Measurements from ENCODE around the gene TEX19. TPM values are rescaled to one million over a fixed set of nuclear protein-coding genes. Genes with fewer than 3 reads are reported as not detected.

TEX19 gene
- total and polyA plus RNA-seq, 10 of the 15 experiments (the other 5 are each of a cell fraction or from before 2014, with no cell fraction given), result 0.03 to 0.32 (median 0.13) TPM; not detected in 3

DNA sequence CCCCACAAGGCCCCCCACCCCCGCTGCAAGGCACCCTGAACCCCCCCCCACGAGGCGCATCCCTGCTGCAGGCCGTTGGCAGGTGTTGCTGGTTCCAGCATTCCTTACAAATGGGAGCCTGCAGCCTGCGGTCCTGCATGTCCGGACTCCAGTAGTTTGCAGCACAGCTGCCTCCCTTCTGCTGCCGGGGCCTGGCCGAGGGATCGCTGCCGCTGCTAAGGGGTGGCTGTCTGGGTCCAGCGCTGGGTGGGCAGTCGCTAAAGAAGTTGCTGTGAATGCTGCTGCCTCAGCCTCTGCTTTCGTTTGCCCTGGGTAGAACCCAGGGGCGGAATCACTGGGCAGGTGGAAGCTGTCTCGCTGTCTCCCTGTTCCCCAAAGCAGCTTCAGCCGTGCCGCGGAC lies 24.4 kb downstream of the TEX19 start:
- no peak for ATAC-seq
- Histone ChIP-seq H3K27ac (ENCODE audit: control insufficient read depth, insufficient read depth) (no peak overlapping the region), H3K36me3 (ENCODE audit: control insufficient read depth in 2 of 2, insufficient read depth in 2 of 2, low read length in 1 of 2) (no peaks in the 10 kb centered on the region), H3K79me2 (ENCODE audit: control insufficient read depth, insufficient read depth, low read length) (no peaks in the 10 kb centered on the region), H4K20me1 (ENCODE audit: control insufficient read depth, insufficient read depth) (no peaks in the 10 kb centered on the region), H3K9ac (ENCODE audit: control insufficient read depth, insufficient read depth, low read length) (no peak overlapping the region), H3K4me1 (ENCODE audit: control insufficient read depth, insufficient read depth, low read length) (no peaks in the 10 kb centered on the region), H3K27me3 (replicated peaks in 1 of 2; ENCODE audit: control insufficient read depth in 2 of 2, insufficient read depth in 2 of 2, low read length in 1 of 2) (no peaks in the 10 kb centered on the region), H3K4me3 (no peak overlapping the region), H2AFZ (ENCODE audit: control insufficient read depth, low read depth, low read length) (no peak overlapping the region), H3K9me3 (replicated peaks; ENCODE audit: control insufficient read depth, insufficient read depth, low read length) (no peaks in the 10 kb centered on the region), H3K4me2 (ENCODE audit: control insufficient read depth, insufficient read depth) (no peak overlapping the region)
- in situ Hi-C loops (cut with MboI), result no loop called here
- RAD21 ChIA-PET (ENCODE audit: unreplicated experiment), result no interaction called here
- no peak for FAIRE-seq
- POLR2A ChIA-PET, result no interaction called here
- no TSS peak for BruUV-seq (replicated peaks)
- DNase-seq (ENCODE audit: low read depth, low spot score), result no peak
- SMC1A ChIA-PET (ENCODE audit: uncharacterized antibody, unreplicated experiment), result no interaction called here
- CTCF ChIA-PET, result no interaction called here
- WGBS (ENCODE audit: insufficient coverage, insufficient replicate concordance, low lambda C conversion rate, missing lambda C conversion rate), result 76% methylated on average over 18 of the region's 18 CpGs
- intact Hi-C loops (cut with micrococcal nuclease; ENCODE audit: unreplicated experiment), result no loop called here
- no peak for TF ChIP-seq CHD2 (IDR thresholded peaks at IDR 0.05; ENCODE audit: borderline replicate concordance, low read depth, low read length)
- TF ChIP-seq BCLAF1 (IDR thresholded peaks at IDR 0.05), result no peak
- no peak for TF ChIP-seq EP300 (IDR thresholded peaks at IDR 0.05; ENCODE audit: borderline replicate concordance in 1 of 2, control insufficient read depth in 1 of 2, low read depth in 2 of 2, low read length in 2 of 2)
- no peak for TF ChIP-seq ZZZ3 (IDR thresholded peaks at IDR 0.05; ENCODE audit: control insufficient read depth, insufficient read length, low read depth)
- TF ChIP-seq FOS (IDR thresholded peaks at IDR 0.05; ENCODE audit: borderline replicate concordance, extremely low read depth, insufficient read length), result no peak
- TF ChIP-seq POLR2A (IDR thresholded peaks at IDR 0.05; ENCODE audit: low read depth, low read length), result no peak
- no peak for TF ChIP-seq HSF1 (IDR thresholded peaks at IDR 0.05; ENCODE audit: low read depth, low read length)
- no peak for TF ChIP-seq SRF (IDR thresholded peaks at IDR 0.05; ENCODE audit: low read depth in 2 of 2, low read length in 2 of 2)
- TF ChIP-seq, protein P1, sequence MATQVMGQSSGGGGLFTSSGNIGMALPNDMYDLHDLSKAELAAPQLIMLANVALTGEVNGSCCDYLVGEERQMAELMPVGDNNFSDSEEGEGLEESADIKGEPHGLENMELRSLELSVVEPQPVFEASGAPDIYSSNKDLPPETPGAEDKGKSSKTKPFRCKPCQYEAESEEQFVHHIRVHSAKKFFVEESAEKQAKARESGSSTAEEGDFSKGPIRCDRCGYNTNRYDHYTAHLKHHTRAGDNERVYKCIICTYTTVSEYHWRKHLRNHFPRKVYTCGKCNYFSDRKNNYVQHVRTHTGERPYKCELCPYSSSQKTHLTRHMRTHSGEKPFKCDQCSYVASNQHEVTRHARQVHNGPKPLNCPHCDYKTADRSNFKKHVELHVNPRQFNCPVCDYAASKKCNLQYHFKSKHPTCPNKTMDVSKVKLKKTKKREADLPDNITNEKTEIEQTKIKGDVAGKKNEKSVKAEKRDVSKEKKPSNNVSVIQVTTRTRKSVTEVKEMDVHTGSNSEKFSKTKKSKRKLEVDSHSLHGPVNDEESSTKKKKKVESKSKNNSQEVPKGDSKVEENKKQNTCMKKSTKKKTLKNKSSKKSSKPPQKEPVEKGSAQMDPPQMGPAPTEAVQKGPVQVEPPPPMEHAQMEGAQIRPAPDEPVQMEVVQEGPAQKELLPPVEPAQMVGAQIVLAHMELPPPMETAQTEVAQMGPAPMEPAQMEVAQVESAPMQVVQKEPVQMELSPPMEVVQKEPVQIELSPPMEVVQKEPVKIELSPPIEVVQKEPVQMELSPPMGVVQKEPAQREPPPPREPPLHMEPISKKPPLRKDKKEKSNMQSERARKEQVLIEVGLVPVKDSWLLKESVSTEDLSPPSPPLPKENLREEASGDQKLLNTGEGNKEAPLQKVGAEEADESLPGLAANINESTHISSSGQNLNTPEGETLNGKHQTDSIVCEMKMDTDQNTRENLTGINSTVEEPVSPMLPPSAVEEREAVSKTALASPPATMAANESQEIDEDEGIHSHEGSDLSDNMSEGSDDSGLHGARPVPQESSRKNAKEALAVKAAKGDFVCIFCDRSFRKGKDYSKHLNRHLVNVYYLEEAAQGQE (IDR thresholded peaks at IDR 0.05; ENCODE audit: low read depth, low read length), result no peak
- TF ChIP-seq PKNOX1 (IDR thresholded peaks at IDR 0.05), result no peak
- TF ChIP-seq JUND (IDR thresholded peaks at IDR 0.05; ENCODE audit: low read depth, low read length), result no peak
